NCI-H2227 (cell line): ENCODE measurements around the gene TSSK6.
A peak's percentile ranks its signal among the peaks of the same experiment; 100 is the strongest.

Experiments
- DNase-seq: peaks from one replicate; lab custom pipeline; 2025; ENCODE audit not compliant: unreplicated experiment; lab: John Stamatoyannopoulos, UW

The TSSK6 gene

GRCh38 chr19:19507354-19507753 lies 8.0 kb downstream of the TSSK6 start:
- DNase-seq = no peak

DNA sequence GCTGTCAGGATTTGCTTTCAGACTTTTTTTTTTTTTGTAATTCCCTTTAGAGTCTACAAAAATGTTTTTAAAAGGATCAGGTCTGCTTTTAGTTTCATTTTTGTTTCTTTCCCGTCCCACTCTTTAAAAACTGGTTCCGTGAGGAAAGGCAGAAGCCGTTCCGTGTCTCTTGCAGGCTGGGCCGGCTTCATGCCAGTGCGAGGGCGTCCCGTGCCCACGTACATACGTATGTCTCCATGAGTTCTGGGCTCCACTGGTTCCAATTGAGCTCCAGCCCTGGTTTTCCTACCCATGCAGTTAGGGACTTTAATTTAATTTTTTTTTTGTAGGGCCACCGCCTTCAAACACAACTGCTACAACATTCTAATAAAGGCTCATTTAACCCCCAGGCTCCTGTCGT lies 8.8 kb downstream of the TSSK6 start:
- DNase-seq = no peak

- DNase-seq = no peak
Observed at GRCh38 chr19:19505669-19506326, 9.6 kb downstream of the TSSK6 start.

GRCh38 chr19:19504754-19505668 lies 10.3 kb downstream of the TSSK6 start:
- no peak for DNase-seq

GRCh38 chr19:19502808-19503602 lies 12.3 kb downstream of the TSSK6 start:
- peak; percentile 47 for DNase-seq

DNA sequence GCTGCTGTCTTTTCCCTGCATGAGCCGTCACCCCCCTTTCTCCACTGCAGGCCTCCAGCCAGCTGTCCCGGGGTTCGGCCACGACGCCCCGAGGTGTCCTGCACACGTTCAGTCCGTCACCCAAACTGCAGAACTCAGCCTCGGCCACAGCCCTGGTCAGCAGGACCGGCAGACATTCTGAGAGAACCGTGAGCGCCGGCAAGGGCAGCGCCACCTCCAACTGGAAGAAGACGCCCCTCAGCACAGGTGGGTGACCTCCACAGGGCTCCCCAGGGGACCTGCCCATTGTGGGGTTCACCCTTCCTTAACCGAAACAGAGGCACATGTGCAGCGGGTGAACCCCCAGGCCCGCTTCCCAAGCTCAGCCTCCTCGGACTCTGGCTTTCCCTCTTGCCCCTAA lies 13.1 kb downstream of the TSSK6 start:
- DNase-seq = no peak

DNA sequence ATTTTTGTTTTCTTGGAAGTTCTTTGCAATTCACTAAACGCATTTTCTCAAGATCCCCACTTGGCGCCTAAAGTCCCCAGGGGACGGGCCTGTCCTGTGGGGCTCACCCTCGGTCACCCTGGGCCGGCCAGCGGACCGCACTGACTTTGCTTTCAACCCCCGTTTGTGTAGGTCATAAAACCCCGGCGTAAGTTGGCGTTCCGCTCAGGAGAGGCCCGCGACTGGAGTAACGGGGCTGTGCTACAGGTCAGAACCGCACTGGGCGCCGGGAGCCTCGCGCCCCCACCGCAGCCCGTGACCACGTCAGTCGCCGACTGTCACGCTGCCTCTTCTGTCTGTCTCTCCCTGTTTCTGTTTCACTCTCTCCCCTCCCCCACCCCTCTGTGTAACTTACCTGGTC lies 13.6 kb downstream of the TSSK6 start:
- no peak for DNase-seq

GRCh38 chr19:19500975-19501644 lies 14.2 kb downstream of the TSSK6 start:
- DNase-seq = peak; percentile 66

DNA sequence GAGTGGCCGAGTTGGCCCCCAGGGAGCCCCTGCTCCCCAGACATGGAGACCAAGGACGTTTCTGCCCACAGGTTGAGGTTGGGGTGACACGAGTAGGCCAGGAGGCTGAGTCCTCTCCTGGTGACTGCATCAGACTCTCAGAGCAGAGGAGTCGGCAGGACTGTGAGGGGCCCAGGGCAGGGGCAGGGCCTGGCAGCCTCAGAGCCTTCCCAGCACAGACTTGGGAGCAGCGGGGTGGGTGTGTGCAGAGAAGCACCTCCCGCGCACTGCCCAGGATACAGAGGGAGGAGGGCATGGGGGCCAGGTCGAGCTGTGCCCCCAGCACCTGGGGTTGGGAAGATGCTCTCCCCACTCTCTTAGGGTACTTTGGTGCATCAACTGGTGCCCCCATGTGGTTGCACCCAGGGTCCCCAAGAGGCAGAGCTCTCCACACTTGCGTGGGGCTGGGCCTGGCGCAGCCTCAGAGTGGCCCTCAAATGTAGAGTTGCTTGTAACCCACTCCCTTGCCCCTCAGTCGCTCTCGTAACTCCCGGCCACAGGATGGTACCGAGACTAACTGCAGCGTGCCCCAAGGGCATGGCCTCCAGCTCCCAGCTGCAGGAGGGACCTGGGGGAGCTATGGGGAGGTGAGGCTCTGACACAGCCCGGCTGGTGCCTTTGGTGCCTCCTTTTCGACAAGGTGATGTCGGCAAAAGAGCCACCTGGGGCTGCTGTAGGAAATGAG lies 15.9 kb downstream of the TSSK6 start:
- no peak for DNase-seq

DNA sequence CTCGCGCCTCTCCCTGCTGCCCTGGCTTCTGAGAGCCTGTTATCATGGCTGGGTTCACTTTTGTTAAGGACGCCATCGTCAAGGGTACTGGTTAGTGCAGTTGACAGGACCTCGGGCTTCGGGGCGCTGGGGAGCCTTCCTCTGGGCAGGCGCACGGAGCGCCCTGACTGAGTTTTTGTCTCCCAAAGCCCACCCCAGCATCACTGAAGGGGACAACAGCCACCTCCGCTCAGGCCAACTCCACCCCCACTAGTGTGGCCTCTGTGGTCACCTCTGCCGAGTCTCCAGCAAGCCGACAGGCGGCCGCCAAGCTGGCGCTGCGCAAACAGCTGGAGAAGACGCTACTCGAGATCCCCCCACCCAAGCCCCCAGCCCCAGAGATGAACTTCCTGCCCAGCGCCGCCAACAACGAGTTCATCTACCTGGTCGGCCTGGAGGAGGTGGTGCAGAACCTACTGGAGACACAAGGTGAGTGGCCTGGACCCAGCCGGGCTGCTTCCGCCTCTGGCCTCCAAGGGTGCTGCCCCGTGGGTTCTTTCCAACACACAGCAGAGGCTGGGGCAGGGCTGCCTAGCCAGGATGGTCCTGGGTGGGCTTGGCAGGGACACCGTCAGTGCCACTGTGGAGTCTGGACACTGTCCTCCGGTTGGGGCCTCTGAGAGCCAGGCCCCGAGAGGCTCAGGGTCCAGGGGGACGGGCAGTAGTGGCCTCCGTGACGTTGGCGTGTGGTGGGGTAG lies 16.9 kb downstream of the TSSK6 start:
- DNase-seq = no peak

DNA sequence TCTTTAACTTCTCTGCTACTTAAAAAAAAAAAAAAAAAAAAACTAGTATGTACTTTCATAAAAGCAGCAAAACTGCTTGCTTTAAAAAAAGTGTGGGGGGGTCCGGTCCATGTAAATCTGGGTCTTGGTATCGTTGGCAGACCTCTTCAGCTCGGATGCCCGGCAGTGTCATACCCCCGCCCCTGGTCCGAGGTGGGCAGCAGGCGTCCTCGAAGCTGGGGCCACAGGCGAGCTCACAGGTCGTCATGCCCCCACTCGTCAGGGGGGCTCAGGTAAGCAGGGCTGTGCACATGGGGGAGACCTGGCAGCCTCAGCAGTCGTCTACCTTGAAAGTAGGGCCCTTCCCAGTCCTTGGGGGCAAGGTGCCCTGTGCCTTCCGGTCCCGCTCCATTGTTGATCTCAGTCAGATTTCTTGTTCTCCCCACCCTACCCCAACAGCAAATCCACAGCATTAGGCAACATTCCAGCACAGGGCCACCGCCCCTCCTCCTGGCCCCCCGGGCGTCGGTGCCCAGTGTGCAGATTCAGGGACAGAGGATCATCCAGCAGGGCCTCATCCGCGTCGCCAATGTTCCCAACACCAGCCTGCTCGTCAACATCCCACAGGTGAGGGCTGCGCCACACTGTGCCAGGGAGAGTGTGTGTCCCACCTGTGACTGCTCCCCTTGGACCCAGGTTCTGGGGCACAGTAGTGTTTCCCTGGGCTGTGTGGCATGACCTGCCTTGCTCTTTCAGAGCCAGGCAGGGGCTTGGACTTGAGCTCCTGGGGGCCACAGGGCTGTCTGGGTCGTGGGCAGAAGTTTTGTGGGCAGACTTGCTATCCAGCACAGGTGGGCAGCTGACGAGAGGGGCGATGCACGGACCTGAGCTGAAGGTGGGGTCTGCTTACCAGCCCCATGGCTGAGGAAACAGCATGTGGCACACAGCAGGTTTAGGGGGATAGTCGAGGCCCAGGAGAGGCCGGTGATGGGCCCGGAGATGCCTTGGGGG lies 19.4 kb downstream of the TSSK6 start:
- DNase-seq = no peak

- DNase-seq = no peak
Observed at GRCh38 chr19:19493841-19494546, 21.4 kb downstream of the TSSK6 start.

- DNase-seq = no peak
Observed at GRCh38 chr19:19492026-19492610, 23.2 kb downstream of the TSSK6 start.

GRCh38 chr19:19491321-19492025 lies 23.9 kb downstream of the TSSK6 start:
- no peak for DNase-seq

DNA sequence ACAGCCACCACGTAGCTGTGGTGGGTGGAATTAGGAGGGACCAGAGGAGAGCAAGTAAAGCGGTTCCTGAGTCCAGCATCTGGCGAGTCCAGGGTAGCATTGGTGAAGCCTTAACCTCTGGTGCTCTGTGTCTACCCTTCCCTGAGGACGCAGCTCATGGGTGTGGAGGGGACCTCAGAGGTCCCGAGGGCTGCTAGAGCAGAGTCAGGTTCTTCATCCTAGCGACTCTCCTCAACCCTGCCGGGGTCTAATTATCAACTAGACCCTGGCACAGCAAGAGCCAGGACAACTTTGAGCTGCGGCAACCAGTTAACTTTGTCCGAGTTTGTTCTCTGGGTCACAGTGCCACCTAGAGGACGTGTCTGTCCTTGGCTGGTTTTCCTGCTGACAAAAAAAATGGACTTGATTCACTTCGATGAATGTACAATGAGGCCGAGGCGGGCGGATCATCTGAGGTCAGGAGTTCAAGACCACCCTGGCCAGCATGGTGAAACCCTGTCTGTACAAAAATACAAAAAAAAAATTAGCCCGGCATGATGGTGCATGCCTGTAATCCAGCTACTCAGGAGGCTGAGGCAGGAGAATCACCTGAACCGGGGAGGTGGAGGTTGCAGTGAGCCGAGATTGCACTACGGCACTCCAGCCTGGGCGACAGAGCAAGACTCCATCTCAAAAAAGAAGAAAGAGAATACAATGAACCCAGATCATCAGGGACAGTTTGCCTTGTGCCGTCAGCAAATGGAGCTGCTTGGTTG lies 25.0 kb downstream of the TSSK6 start:
- peak; percentile 70 for DNase-seq

- no peak for DNase-seq
Observed at GRCh38 chr19:19489804-19490204, 25.5 kb downstream of the TSSK6 start.
